OCI-LY3 (cell line): ENCODE data around the gene GRID1.

ENCODE experiments used
- EZH2phosphoT487 ChIP-seq: fragments of 200-600 bp; shearing (Covaris generic); IDR thresholded peaks from 2 replicates; pipeline ENCODE4 v1.6.1; 2018; ENCODE audit warnings: antibody characterized with exemption, mixed run types, low read depth
- TF ChIP-seq, protein P1 (sequence below): fragments of 200-600, 300-600 bp; sonication (generic); IDR thresholded peaks from 2 replicates; pipeline ENCODE4 v1.5.1; 2014; ENCODE audit warnings: antibody characterized with exemption, low read length, low read depth

DNA sequence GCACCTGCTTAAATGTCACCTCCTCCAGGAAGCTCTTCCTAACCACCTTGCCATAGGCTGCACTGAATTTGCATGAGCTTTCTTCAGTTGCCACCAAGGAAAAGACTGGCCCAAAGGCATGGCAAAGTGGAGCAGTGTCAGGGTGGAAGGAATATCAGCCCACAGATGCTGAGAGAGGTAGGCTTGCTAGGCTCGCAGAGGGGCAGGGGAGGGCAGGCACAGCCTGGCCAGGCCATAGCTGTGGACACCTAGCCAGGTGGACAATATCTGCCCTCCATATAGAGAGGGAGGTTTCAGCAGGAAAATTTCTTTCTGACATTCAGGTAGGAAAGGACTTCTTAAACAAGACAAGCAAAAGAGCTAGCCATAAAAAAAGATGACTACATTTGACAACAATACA, 166.3 kb downstream of the GRID1 start:
- TF ChIP-seq, protein P1, sequence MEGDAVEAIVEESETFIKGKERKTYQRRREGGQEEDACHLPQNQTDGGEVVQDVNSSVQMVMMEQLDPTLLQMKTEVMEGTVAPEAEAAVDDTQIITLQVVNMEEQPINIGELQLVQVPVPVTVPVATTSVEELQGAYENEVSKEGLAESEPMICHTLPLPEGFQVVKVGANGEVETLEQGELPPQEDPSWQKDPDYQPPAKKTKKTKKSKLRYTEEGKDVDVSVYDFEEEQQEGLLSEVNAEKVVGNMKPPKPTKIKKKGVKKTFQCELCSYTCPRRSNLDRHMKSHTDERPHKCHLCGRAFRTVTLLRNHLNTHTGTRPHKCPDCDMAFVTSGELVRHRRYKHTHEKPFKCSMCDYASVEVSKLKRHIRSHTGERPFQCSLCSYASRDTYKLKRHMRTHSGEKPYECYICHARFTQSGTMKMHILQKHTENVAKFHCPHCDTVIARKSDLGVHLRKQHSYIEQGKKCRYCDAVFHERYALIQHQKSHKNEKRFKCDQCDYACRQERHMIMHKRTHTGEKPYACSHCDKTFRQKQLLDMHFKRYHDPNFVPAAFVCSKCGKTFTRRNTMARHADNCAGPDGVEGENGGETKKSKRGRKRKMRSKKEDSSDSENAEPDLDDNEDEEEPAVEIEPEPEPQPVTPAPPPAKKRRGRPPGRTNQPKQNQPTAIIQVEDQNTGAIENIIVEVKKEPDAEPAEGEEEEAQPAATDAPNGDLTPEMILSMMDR, result no peak
- TF ChIP-seq EZH2phosphoT487, result no peak
